Measurements from ENCODE around the gene MRPL21. TPM values are rescaled to one million over a fixed set of nuclear protein-coding genes. Genes with fewer than 3 reads are reported as not detected.

Gene MRPL21
- 10 to 100 TPM; 47.6 to 53.4 TPM for total RNA-seq

GRCh38 chr11:68903288-68904247 is at the start of gene MRPL21, which contains the start of gene IGHMBP2:
Gene MRPL21 (minus strand): TSS chr11:68903832. CDS start chr11:68903810, 22 bp downstream.
Gene IGHMBP2 (plus strand): TSS chr11:68903891. CDS start chr11:68903953, 62 bp downstream.
- DNase-seq: peak; percentile 89
- H3K9me3 Mint-ChIP-seq: no peaks in the 10 kb centered on the region
- H3K4me3 Mint-ChIP-seq: peak within 1 kb of the TSS; percentile 99
- H3K36me3 Mint-ChIP-seq (ENCODE audit: low read depth): peaks cover 13% of the 10 kb centered on the region
- peak within 1 kb of the TSS; percentile 88 for H3K27ac Mint-ChIP-seq
- ChIA-PET POLR2A (interaction anchor here (0.6 to 1.8 kb wide), 14 partner anchors 10 to 447 kb away, joined by 3 to 6 read pairs (median 3); partner anchors contain the start of gene TPCN2), CTCF (no interaction called here)
- no peaks in the 10 kb centered on the region for H3K27me3 Mint-ChIP-seq
- peaks cover 45% of the 10 kb centered on the region for H3K4me1 Mint-ChIP-seq

GRCh38 chr11:68950762-68951161 is 47.1 kb upstream of the MRPL21 start:
- DNase-seq: no peak
- peaks cover 9% of the 10 kb centered on the region for H3K4me1 Mint-ChIP-seq
- CTCF ChIA-PET: no interaction called here
- H3K4me3 Mint-ChIP-seq: no peak overlapping the region
- H3K36me3 Mint-ChIP-seq (ENCODE audit: low read depth): no peaks in the 10 kb centered on the region
- H3K9me3 Mint-ChIP-seq: no peaks in the 10 kb centered on the region
- POLR2A ChIA-PET: no interaction called here
- H3K27ac Mint-ChIP-seq: no peak overlapping the region
- no peaks in the 10 kb centered on the region for H3K27me3 Mint-ChIP-seq

GRCh38 chr11:68950270-68950669 is 46.6 kb upstream of the MRPL21 start:
- peaks cover 8% of the 10 kb centered on the region for H3K4me1 Mint-ChIP-seq
- H3K4me3 Mint-ChIP-seq: no peak overlapping the region
- no peak for DNase-seq
- POLR2A ChIA-PET: interaction anchor here (2.0 kb wide), 1 partner anchor 16 kb away, joined by 5 read pairs; no protein-coding TSS in a partner anchor
- no peaks in the 10 kb centered on the region for H3K9me3 Mint-ChIP-seq
- CTCF ChIA-PET: interaction anchor here (0.9 kb wide), 1 partner anchor 13 kb away, joined by 4 read pairs; no protein-coding TSS in a partner anchor
- no peak overlapping the region for H3K27ac Mint-ChIP-seq
- H3K27me3 Mint-ChIP-seq: no peaks in the 10 kb centered on the region
- no peaks in the 10 kb centered on the region for H3K36me3 Mint-ChIP-seq (ENCODE audit: low read depth)

GRCh38 chr11:68948935-68949334 is 45.3 kb upstream of the MRPL21 start:
- POLR2A ChIA-PET: interaction anchor here (2.0 kb wide), 1 partner anchor 18 kb away, joined by 5 read pairs; no protein-coding TSS in a partner anchor
- no peak for DNase-seq
- no peaks in the 10 kb centered on the region for H3K27me3 Mint-ChIP-seq
- peaks cover 7% of the 10 kb centered on the region for H3K4me1 Mint-ChIP-seq
- no peak overlapping the region for H3K4me3 Mint-ChIP-seq
- CTCF ChIA-PET: no interaction called here
- H3K36me3 Mint-ChIP-seq (ENCODE audit: low read depth): no peaks in the 10 kb centered on the region
- H3K9me3 Mint-ChIP-seq: no peaks in the 10 kb centered on the region
- H3K27ac Mint-ChIP-seq: no peak overlapping the region

GRCh38 chr11:68948496-68948895 is 44.9 kb upstream of the MRPL21 start:
- Mint-ChIP-seq H3K36me3 (ENCODE audit: low read depth) (no peaks in the 10 kb centered on the region), H3K4me3 (no peak overlapping the region), H3K9me3 (no peaks in the 10 kb centered on the region), H3K4me1 (peaks cover 7% of the 10 kb centered on the region), H3K27ac (no peak overlapping the region), H3K27me3 (no peaks in the 10 kb centered on the region)
- ChIA-PET CTCF (no interaction called here), POLR2A (interaction anchor here (2.0 kb wide), 1 partner anchor 18 kb away, joined by 5 read pairs; no protein-coding TSS in a partner anchor)
- DNase-seq: no peak

GRCh38 chr11:68947151-68947550 is 43.5 kb upstream of the MRPL21 start:
- H3K4me3 Mint-ChIP-seq: no peak overlapping the region
- H3K27ac Mint-ChIP-seq: no peak overlapping the region
- CTCF ChIA-PET: no interaction called here
- DNase-seq: no peak
- peaks cover 7% of the 10 kb centered on the region for H3K4me1 Mint-ChIP-seq
- H3K27me3 Mint-ChIP-seq: no peaks in the 10 kb centered on the region
- no peaks in the 10 kb centered on the region for H3K36me3 Mint-ChIP-seq (ENCODE audit: low read depth)
- no peaks in the 10 kb centered on the region for H3K9me3 Mint-ChIP-seq
- POLR2A ChIA-PET: interaction anchor here (0.7 kb wide), 1 partner anchor 22 kb away, joined by 3 read pairs; no protein-coding TSS in a partner anchor

- Mint-ChIP-seq H3K36me3 (ENCODE audit: low read depth) (no peaks in the 10 kb centered on the region), H3K27me3 (no peaks in the 10 kb centered on the region), H3K9me3 (no peaks in the 10 kb centered on the region), H3K4me3 (no peak overlapping the region), H3K27ac (no peak overlapping the region), H3K4me1 (peaks cover 7% of the 10 kb centered on the region)
- no peak for DNase-seq
- ChIA-PET CTCF (no interaction called here), POLR2A (no interaction called here)
Measured at GRCh38 chr11:68946416-68947090, 42.9 kb upstream of the MRPL21 start.

- POLR2A ChIA-PET: interaction anchor here (0.9 kb wide), 1 partner anchor 9 kb away, joined by 3 read pairs; no protein-coding TSS in a partner anchor
- peaks cover under 1% of the 10 kb centered on the region for H3K4me1 Mint-ChIP-seq
- DNase-seq: no peak
- CTCF ChIA-PET: no interaction called here
- no peaks in the 10 kb centered on the region for H3K27me3 Mint-ChIP-seq
- H3K9me3 Mint-ChIP-seq: no peaks in the 10 kb centered on the region
- no peak overlapping the region for H3K27ac Mint-ChIP-seq
- no peaks in the 10 kb centered on the region for H3K36me3 Mint-ChIP-seq (ENCODE audit: low read depth)
- H3K4me3 Mint-ChIP-seq: no peak overlapping the region
Measured at GRCh38 chr11:68942751-68943271, 39.2 kb upstream of the MRPL21 start.

GRCh38 chr11:68942095-68942620 is 38.5 kb upstream of the MRPL21 start:
- ChIA-PET CTCF (no interaction called here), POLR2A (interaction anchor here (0.9 kb wide), 1 partner anchor 9 kb away, joined by 3 read pairs; no protein-coding TSS in a partner anchor)
- Mint-ChIP-seq H3K27ac (no peak overlapping the region), H3K4me1 (no peaks in the 10 kb centered on the region), H3K4me3 (no peak overlapping the region), H3K36me3 (ENCODE audit: low read depth) (no peaks in the 10 kb centered on the region), H3K9me3 (no peaks in the 10 kb centered on the region), H3K27me3 (no peaks in the 10 kb centered on the region)
- no peak for DNase-seq

GRCh38 chr11:68941324-68942094 is 37.9 kb upstream of the MRPL21 start:
- CTCF ChIA-PET: no interaction called here
- H3K4me1 Mint-ChIP-seq: no peaks in the 10 kb centered on the region
- H3K9me3 Mint-ChIP-seq: no peaks in the 10 kb centered on the region
- no peaks in the 10 kb centered on the region for H3K36me3 Mint-ChIP-seq (ENCODE audit: low read depth)
- H3K4me3 Mint-ChIP-seq: no peak overlapping the region
- H3K27ac Mint-ChIP-seq: no peak overlapping the region
- POLR2A ChIA-PET: interaction anchor here (0.9 kb wide), 1 partner anchor 8 kb away, joined by 3 read pairs; no protein-coding TSS in a partner anchor
- no peak for DNase-seq
- H3K27me3 Mint-ChIP-seq: no peaks in the 10 kb centered on the region

- H3K4me3 Mint-ChIP-seq: no peak overlapping the region
Measured at GRCh38 chr11:68940651-68941323, 37.2 kb upstream of the MRPL21 start.

More at GRCh38 chr11:68940651-68941323, 37.2 kb upstream of the MRPL21 start:
- no peaks in the 10 kb centered on the region for H3K27me3 Mint-ChIP-seq
- no peak overlapping the region for H3K27ac Mint-ChIP-seq
- H3K4me1 Mint-ChIP-seq: no peaks in the 10 kb centered on the region
- ChIA-PET CTCF (no interaction called here), POLR2A (no interaction called here)
- peaks cover 4% of the 10 kb centered on the region for H3K36me3 Mint-ChIP-seq (ENCODE audit: low read depth)
- DNase-seq: no peak
- H3K9me3 Mint-ChIP-seq: no peaks in the 10 kb centered on the region

Measured in activated CD4-positive, alpha-beta memory T cell treated with anti-CD3 and anti-CD28 coated beads, Interleukin-2, amount 10 ng/mL, durations not matched to agents 7 days and 5 days (primary cell).